Esophagus muscularis mucosa (tissue), 3 donors: Measurements from ENCODE around the gene MACROD2.

Experiments
- CTCF ChIP-seq, 3 experiments: fragments of 200-600 bp in 2 of 3; fragments of 450-650 bp in 1 of 3; sonication (generic) in 2 of 3; IDR thresholded peaks; one replicate each; pipeline ENCODE4 v1.5.1; 2017 to 2019; ENCODE audit warnings: antibody characterized with exemption in 3 of 3, mild to moderate bottlenecking in 2 of 3, moderate library complexity in 1 of 3
- POLR2A ChIP-seq: fragments of 450-650 bp; IDR thresholded peaks from one replicate; pipeline ENCODE4 v1.6.1; 2017; ENCODE audit warnings: antibody characterized with exemption, moderate library complexity, mild to moderate bottlenecking, low read depth
- POLR2AphosphoS5 ChIP-seq, 2 donors: sonication (generic); formaldehyde crosslinking; IDR thresholded peaks; one replicate each; pipeline ENCODE4 v1.6.1; 2017; ENCODE audit warnings: antibody characterized with exemption in 2 of 2

- TF ChIP-seq POLR2AphosphoS5 (IDR thresholded peaks at IDR 0.05) (no peak), CTCF (IDR thresholded peaks at IDR 0.05) (no peak), POLR2A (no peak)
Observed at GRCh38 chr20:16020971-16021370, 2025.7 kb downstream of the MACROD2 start.
